Right lobe of liver (tissue), 4 donors: ENCODE results near the gene TUBG2.

Experiments used
- POLR2A ChIP-seq: fragments of 450-650 bp; IDR thresholded peaks from one replicate; pipeline ENCODE4 v1.6.1; 2017; ENCODE audit warnings: antibody characterized with exemption, mild to moderate bottlenecking
- TF ChIP-seq, protein P1 (sequence below), 4 donors: fragments of 200-600 bp in 3 of 4; fragments of 450-650 bp in 1 of 4; IDR thresholded peaks; one replicate each; pipeline versions ENCODE4 v1.5.1 to v1.8.0; 2016 to 2022; ENCODE audit warnings: antibody characterized with exemption in 4 of 4, mild to moderate bottlenecking in 2 of 4
- donor health status: DM: no; HTN: no; CAD: no.
- donor health status: DM: no; HTN: no; CAD: no.
- donor health status: DM: no; HTN: yes; CAD: no.

DNA sequence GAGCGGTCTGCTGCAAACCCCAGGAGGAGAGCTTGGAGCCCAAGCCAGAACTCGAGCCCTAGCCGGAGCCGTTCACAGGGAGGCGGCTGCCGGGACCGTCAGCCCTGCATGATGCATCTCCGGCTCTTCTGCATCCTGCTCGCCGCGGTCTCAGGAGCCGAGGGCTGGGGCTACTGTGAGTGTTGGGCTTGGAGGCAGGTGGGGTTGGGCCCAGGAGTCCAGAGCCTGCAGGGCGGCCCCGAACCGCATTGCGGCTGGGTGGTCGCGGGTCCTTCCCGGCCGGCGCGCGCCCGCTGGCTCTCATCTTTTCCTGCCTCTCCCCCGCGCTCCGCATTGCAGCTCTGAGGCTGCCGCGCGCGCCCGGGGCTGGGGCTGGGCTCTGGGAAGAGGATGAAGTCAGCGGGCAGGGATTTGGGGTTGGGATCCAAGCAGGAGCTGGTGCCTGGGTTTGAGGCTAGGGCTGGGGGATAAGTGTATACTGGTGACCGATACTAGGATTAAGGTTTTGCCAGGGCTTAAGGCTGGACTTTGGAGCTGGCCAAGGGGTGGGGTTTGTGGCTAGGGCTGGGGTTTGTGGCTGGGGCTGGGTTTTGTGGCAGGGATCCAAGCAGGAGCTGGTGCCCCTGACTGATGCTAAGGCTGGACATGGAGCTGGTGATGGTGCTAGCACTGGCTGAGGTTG lies 23.8 kb downstream of the TUBG2 start:
- TF ChIP-seq, protein P1, sequence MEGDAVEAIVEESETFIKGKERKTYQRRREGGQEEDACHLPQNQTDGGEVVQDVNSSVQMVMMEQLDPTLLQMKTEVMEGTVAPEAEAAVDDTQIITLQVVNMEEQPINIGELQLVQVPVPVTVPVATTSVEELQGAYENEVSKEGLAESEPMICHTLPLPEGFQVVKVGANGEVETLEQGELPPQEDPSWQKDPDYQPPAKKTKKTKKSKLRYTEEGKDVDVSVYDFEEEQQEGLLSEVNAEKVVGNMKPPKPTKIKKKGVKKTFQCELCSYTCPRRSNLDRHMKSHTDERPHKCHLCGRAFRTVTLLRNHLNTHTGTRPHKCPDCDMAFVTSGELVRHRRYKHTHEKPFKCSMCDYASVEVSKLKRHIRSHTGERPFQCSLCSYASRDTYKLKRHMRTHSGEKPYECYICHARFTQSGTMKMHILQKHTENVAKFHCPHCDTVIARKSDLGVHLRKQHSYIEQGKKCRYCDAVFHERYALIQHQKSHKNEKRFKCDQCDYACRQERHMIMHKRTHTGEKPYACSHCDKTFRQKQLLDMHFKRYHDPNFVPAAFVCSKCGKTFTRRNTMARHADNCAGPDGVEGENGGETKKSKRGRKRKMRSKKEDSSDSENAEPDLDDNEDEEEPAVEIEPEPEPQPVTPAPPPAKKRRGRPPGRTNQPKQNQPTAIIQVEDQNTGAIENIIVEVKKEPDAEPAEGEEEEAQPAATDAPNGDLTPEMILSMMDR (IDR thresholded peaks at IDR 0.05), result no peak
- no peak for TF ChIP-seq POLR2A
